H9 (cell line): ENCODE measurements around the gene EEF1AKMT2. TPM values are rescaled to one million over a fixed set of nuclear protein-coding genes. Genes with fewer than 3 reads are reported as not detected.

ENCODE experiments used
- DNase-seq: peaks from one replicate; pipeline ENCODE4 v3.0.0-alpha.2; 2017
- H2AFZ ChIP-seq: one replicate; pipeline ENCODE4 v1.6.1; 2013; ENCODE audit warnings: mild to moderate bottlenecking, low read length, control low read depth, moderate library complexity
- H2AK5ac ChIP-seq: 2 replicates; pipeline ENCODE4 v1.6.1; 2013; ENCODE audit warnings: low read length, control low read depth, mixed read lengths; ENCODE audit not compliant: insufficient read length
- H2BK120ac ChIP-seq: one replicate; pipeline ENCODE4 v1.6.1; 2013; ENCODE audit warnings: low read depth, mild to moderate bottlenecking, low read length, control low read depth, inconsistent platforms; ENCODE audit not compliant: poor library complexity, severe bottlenecking
- H2BK12ac ChIP-seq: 2 replicates; pipeline ENCODE4 v1.6.1; 2013; ENCODE audit warnings: low read length, control low read depth, mixed read lengths, low read depth; ENCODE audit not compliant: insufficient read length
- H2BK15ac ChIP-seq: 2 replicates; pipeline ENCODE4 v1.6.1; 2013; ENCODE audit warnings: low read depth, low read length, control low read depth
- H2BK20ac ChIP-seq: one replicate; pipeline ENCODE4 v1.6.1; 2013; ENCODE audit warnings: low read depth, mild to moderate bottlenecking, low read length, control low read depth, inconsistent platforms; ENCODE audit not compliant: poor library complexity, severe bottlenecking
- H2BK5ac ChIP-seq: 2 replicates; pipeline ENCODE4 v1.6.1; 2013; ENCODE audit warnings: low read length, control low read depth, mixed read lengths; ENCODE audit not compliant: insufficient read length
- H3K14ac ChIP-seq: 2 replicates; pipeline ENCODE4 v1.6.1; 2013; ENCODE audit warnings: low read length, control low read depth; ENCODE audit not compliant: insufficient read depth
- H3K18ac ChIP-seq: 2 replicates; pipeline ENCODE4 v1.6.1; 2013; ENCODE audit warnings: low read depth, mild to moderate bottlenecking, mixed read lengths, low read length, control low read depth; ENCODE audit not compliant: insufficient read length
- H3K23ac ChIP-seq: 2 replicates; pipeline ENCODE4 v1.6.1; 2013; ENCODE audit warnings: low read length, control low read depth, mixed read lengths, low read depth; ENCODE audit not compliant: insufficient read length
- H3K23me2 ChIP-seq: 2 replicates; pipeline ENCODE4 v1.6.1; 2013; ENCODE audit warnings: low read depth, mild to moderate bottlenecking, mixed read lengths, low read length, control low read depth; ENCODE audit not compliant: insufficient read length, poor library complexity, severe bottlenecking
- H3K27ac ChIP-seq: 2 replicates; pipeline ENCODE4 v1.5.1; 2013; ENCODE audit warnings: low read length, control low read depth, mixed read lengths, low read depth; ENCODE audit not compliant: insufficient read length
- H3K27me3 ChIP-seq: 2 replicates; pipeline ENCODE4 v1.6.1; 2013; ENCODE audit warnings: low read length, control low read depth, inconsistent platforms; ENCODE audit not compliant: insufficient read depth
- H3K4ac ChIP-seq: 2 replicates; pipeline ENCODE4 v1.6.1; 2013; ENCODE audit warnings: low read depth, mild to moderate bottlenecking, control low read depth, inconsistent platforms, low read length, moderate library complexity
- H3K4me1 ChIP-seq: 2 replicates; pipeline ENCODE4 v1.6.1; 2013; ENCODE audit warnings: low read length, control low read depth, inconsistent platforms; ENCODE audit not compliant: insufficient read depth
- H3K4me2 ChIP-seq: 2 replicates; pipeline ENCODE4 v1.6.1; 2013; ENCODE audit warnings: low read length, control low read depth, mixed read lengths; ENCODE audit not compliant: insufficient read length, insufficient read depth
- H3K56ac ChIP-seq: 2 replicates; pipeline ENCODE4 v1.6.1; 2013; ENCODE audit warnings: low read depth, mild to moderate bottlenecking, mixed read lengths, low read length, control low read depth; ENCODE audit not compliant: insufficient read length
- H3K79me1 ChIP-seq: 2 replicates; pipeline ENCODE4 v1.6.1; 2013; ENCODE audit warnings: low read depth, mild to moderate bottlenecking, moderate library complexity, low read length, control low read depth, inconsistent platforms; ENCODE audit not compliant: insufficient read depth, poor library complexity, severe bottlenecking
- H3K79me2 ChIP-seq: 2 replicates; pipeline ENCODE4 v1.6.1; 2013; ENCODE audit warnings: low read length, control low read depth, inconsistent platforms; ENCODE audit not compliant: insufficient read depth
- H3K9ac ChIP-seq: 2 replicates; pipeline ENCODE4 v1.6.1; 2013; ENCODE audit warnings: low read length, control low read depth, mixed read lengths; ENCODE audit not compliant: insufficient read length; ENCODE audit errors: extremely low read depth
- H3K9me3 ChIP-seq: one replicate; pipeline ENCODE4 v1.6.1; 2013; ENCODE audit warnings: low read depth, low read length, inconsistent platforms; ENCODE audit not compliant: control insufficient read depth
- H3T11ph ChIP-seq: one replicate; pipeline ENCODE4 v1.6.1; 2013; ENCODE audit warnings: mild to moderate bottlenecking, low read length, control low read depth, inconsistent platforms
- H4K20me1 ChIP-seq: one replicate; pipeline ENCODE4 v1.6.1; 2013; ENCODE audit not compliant: control insufficient read depth, insufficient read length, insufficient read depth
- H4K5ac ChIP-seq: 2 replicates; pipeline ENCODE4 v1.6.1; 2013; ENCODE audit warnings: low read depth, mild to moderate bottlenecking, mixed read lengths, low read length, control low read depth; ENCODE audit not compliant: insufficient read length
- H4K8ac ChIP-seq: replicated peaks from 2 replicates; pipeline ENCODE4 v1.6.1; 2013; ENCODE audit warnings: low read length, control low read depth, mixed read lengths, low read depth; ENCODE audit not compliant: insufficient read length
- H4K91ac ChIP-seq: 2 replicates; pipeline ENCODE4 v1.6.1; 2013; ENCODE audit warnings: low read depth, mild to moderate bottlenecking, moderate library complexity, mixed read lengths, low read length, control low read depth; ENCODE audit not compliant: insufficient read length
- H3K27ac Mint-ChIP-seq, 3 experiments: 2 replicates in 2 of 3; 3 replicates in 1 of 3; pipeline ENCODE4 v1.8.0; 2020 to 2021; ENCODE audit warnings: mixed read lengths in 3 of 3, mild to moderate bottlenecking in 1 of 3, moderate library complexity in 1 of 3
- H3K27me3 Mint-ChIP-seq: 2 replicates; pipeline ENCODE4 v1.8.0; 2021; ENCODE audit warnings: low read depth, mild to moderate bottlenecking, moderate library complexity, mixed read lengths
- H3K36me3 Mint-ChIP-seq, 3 experiments: 2 replicates in 2 of 3; 3 replicates in 1 of 3; pipeline ENCODE4 v1.8.0; 2020 to 2021; ENCODE audit warnings: low read depth in 3 of 3, mixed read lengths in 3 of 3; ENCODE audit not compliant: insufficient read depth in 1 of 3
- H3K4me1 Mint-ChIP-seq, 2 experiments: 2 replicates each; pipeline ENCODE4 v1.8.0; 2020; ENCODE audit warnings: mixed read lengths in 2 of 2
- H3K4me3 Mint-ChIP-seq, 2 experiments: 2 replicates in 1 of 2; 3 replicates in 1 of 2; pipeline ENCODE4 v1.8.0; 2020 to 2021; ENCODE audit warnings: mild to moderate bottlenecking in 2 of 2, mixed read lengths in 2 of 2, moderate library complexity in 1 of 2
- H3K9me3 Mint-ChIP-seq, 2 experiments: 2 replicates in 1 of 2; 3 replicates in 1 of 2; pipeline ENCODE4 v1.8.0; 2020; ENCODE audit warnings: mild to moderate bottlenecking in 2 of 2, mixed read lengths in 2 of 2, moderate library complexity in 1 of 2
- CTCF ChIP-seq: fragments of 200-600 bp; sonication (generic); conservative IDR thresholded peaks from 3 replicates; pipeline ENCODE4 v1.8.0; 2021; ENCODE audit warnings: antibody characterized with exemption, mild to moderate bottlenecking
- WGBS: extraction: QIAGEN DNeasy Blood & Tissue Kit; methylation state at CpG from one replicate; pipeline ENCODE4 v1.1.7; 2013; ENCODE audit warnings: missing lambda C conversion rate, low lambda C conversion rate, mixed read lengths; ENCODE audit not compliant: insufficient read length; ENCODE audit errors: extremely low coverage; 5-methylcytosine and 5-hydroxymethylcytosine counted together
- total RNA-seq: library from RNA; stranded (reverse); gene quantifications from 2 replicates; pipeline ENCODE4 v1.2.1, GENCODE V29; 2021

The EEF1AKMT2 gene
- total RNA-seq, 1 experiment from 2014 or later = 19.0 TPM

GRCh38 chr10:124721330-124722045 lies 70.2 kb downstream of the EEF1AKMT2 start:
- Mint-ChIP-seq H3K36me3 (no peaks in the 10 kb centered on the region; a peak in 1 of 7 replicates), H3K4me1 (peaks cover 23 to 38% of the 10 kb centered on the region in 2 experiments), H3K9me3 (no peaks in the 10 kb centered on the region), H3K27me3 (no peaks in the 10 kb centered on the region; the same call in 1 of the 2 replicates), H3K4me3 (no peak overlapping the region), H3K27ac (peak overlapping the region in 1 of 3 experiments; percentile 47; a peak in 2 of 7 replicates)
- Histone ChIP-seq H3K9ac (no peak overlapping the region), H3K23ac (no peak overlapping the region), H2BK20ac (no peak overlapping the region), H3K4me2 (no peak overlapping the region), H4K5ac (no peak overlapping the region), H3K4me1 (0 out of 2 replicates have a peak, but pooled peaks cover 3% of the 10 kb centered on the region), H3K56ac (no peak overlapping the region), H4K91ac (no peak overlapping the region), H3K4ac (no peak overlapping the region), H3K79me2 (no peaks in the 10 kb centered on the region), H3K14ac (no peak overlapping the region), H2BK12ac (no peak overlapping the region), H3K79me1 (no peaks in the 10 kb centered on the region), H3K9me3 (no peaks in the 10 kb centered on the region), H2AK5ac (no peak overlapping the region), H3K23me2 (no peaks in the 10 kb centered on the region), H4K20me1 (no peaks in the 10 kb centered on the region), H3K27ac (no peak overlapping the region), H4K8ac (no peak overlapping the region), H2AFZ (no peak overlapping the region), H3T11ph (no peak overlapping the region), H3K18ac (no peak overlapping the region), H2BK120ac (no peak overlapping the region), H3K27me3 (no peaks in the 10 kb centered on the region), H2BK15ac (no peak overlapping the region), H2BK5ac (no peak overlapping the region)
- no peak for DNase-seq
- WGBS = no CpG with 5 or more reads among the region's 16 CpGs
- no peak for TF ChIP-seq CTCF
